GM18505 (cell line): ENCODE measurements around the gene PARVB.

Experiments used
- ATAC-seq: cut with Tn5 transposase; IDR thresholded peaks from one replicate; pipeline ENCODE4 v1.9.1; 2021; ENCODE audit not compliant: unreplicated experiment
- POLR2A ChIP-seq: IDR thresholded peaks from 4 replicates; pipeline ENCODE4 v1.6.1; 2011; ENCODE audit warnings: borderline replicate concordance; ENCODE audit not compliant: insufficient read depth, insufficient read length; ENCODE audit errors: extremely low read depth

Gene PARVB

GRCh38 chr22:44188986-44189630 is 165.0 kb downstream of the PARVB start:
- ATAC-seq, result no peak
- no peak for TF ChIP-seq POLR2A

GRCh38 chr22:44190381-44190976 is 166.4 kb downstream of the PARVB start:
- ATAC-seq, result no peak
- peak; percentile 25 for TF ChIP-seq POLR2A

- ATAC-seq, result no peak
- no peak for TF ChIP-seq POLR2A
These were observed 166.9 kb downstream of the PARVB start for GRCh38 chr22:44191036-44191454.

GRCh38 chr22:44192098-44192815 is 168.2 kb downstream of the PARVB start:
- ATAC-seq, result no peak
- TF ChIP-seq POLR2A, result no peak

- ATAC-seq, result no peak
- TF ChIP-seq POLR2A, result no peak
These were observed 168.9 kb downstream of the PARVB start for GRCh38 chr22:44192816-44193534.

- no peak for TF ChIP-seq POLR2A
- ATAC-seq, result no peak
These were observed 169.4 kb downstream of the PARVB start for GRCh38 chr22:44193535-44193891.

- no peak for TF ChIP-seq POLR2A
- ATAC-seq, result no peak
These were observed 170.5 kb downstream of the PARVB start for GRCh38 chr22:44194569-44194968.

- no peak for TF ChIP-seq POLR2A
- ATAC-seq, result no peak
These were observed 171.2 kb downstream of the PARVB start for GRCh38 chr22:44195189-44195871.

- no peak for TF ChIP-seq POLR2A
- no peak for ATAC-seq
These were observed 172.1 kb downstream of the PARVB start for GRCh38 chr22:44196241-44196640.

- no peak for ATAC-seq
- TF ChIP-seq POLR2A, result no peak
These were observed 172.6 kb downstream of the PARVB start for GRCh38 chr22:44196731-44197131.

GRCh38 chr22:44197271-44197670 is 173.2 kb downstream of the PARVB start:
- no peak for TF ChIP-seq POLR2A
- ATAC-seq, result no peak

- no peak for ATAC-seq
- TF ChIP-seq POLR2A, result no peak
These were observed 175.1 kb downstream of the PARVB start for GRCh38 chr22:44199164-44199563.

- ATAC-seq, result no peak
These were observed 175.8 kb downstream of the PARVB start for GRCh38 chr22:44199866-44200265.

More at GRCh38 chr22:44199866-44200265, 175.8 kb downstream of the PARVB start:
- no peak for TF ChIP-seq POLR2A
